ENCODE measurements around the gene DOK6.
A peak's percentile ranks its signal among the peaks of the same experiment; 100 is the strongest.

Gene DOK6

GRCh38 chr18:69538849-69539248, 138.2 kb downstream of the DOK6 start:
- no peak for DNase-seq (ENCODE audit: low read depth in 2 of 2)

- DNase-seq (ENCODE audit: low read depth in 2 of 2), result no peak
These were observed 138.7 kb downstream of the DOK6 start for GRCh38 chr18:69539404-69539803.

- DNase-seq (ENCODE audit: low read depth in 2 of 2), result no peak
These were observed 155.5 kb downstream of the DOK6 start for GRCh38 chr18:69556228-69556627.

- no peak for DNase-seq (ENCODE audit: low read depth in 2 of 2)
These were observed 156.6 kb downstream of the DOK6 start for GRCh38 chr18:69557282-69557681.

GRCh38 chr18:69558052-69558451, 157.4 kb downstream of the DOK6 start:
- DNase-seq (ENCODE audit: low read depth in 2 of 2), result no peak

- DNase-seq (ENCODE audit: low read depth in 2 of 2), result no peak
These were observed 158.9 kb downstream of the DOK6 start for GRCh38 chr18:69559604-69560003.

- DNase-seq (ENCODE audit: low read depth in 2 of 2), result no peak
These were observed 163.9 kb downstream of the DOK6 start for GRCh38 chr18:69564602-69565001.

GRCh38 chr18:69567813-69568488, 167.3 kb downstream of the DOK6 start:
- no peak for DNase-seq (ENCODE audit: low read depth in 2 of 2)

- no peak for DNase-seq (ENCODE audit: low read depth in 2 of 2)
These were observed 168.4 kb downstream of the DOK6 start for GRCh38 chr18:69569133-69569532.

GRCh38 chr18:69574401-69574800, 173.7 kb downstream of the DOK6 start:
- DNase-seq (ENCODE audit: low read depth in 2 of 2), result no peak

- DNase-seq (ENCODE audit: low read depth in 2 of 2), result no peak
These were observed 179.4 kb downstream of the DOK6 start for GRCh38 chr18:69580107-69580506.

- no peak for DNase-seq (ENCODE audit: low read depth in 2 of 2)
These were observed 183.7 kb downstream of the DOK6 start for GRCh38 chr18:69584429-69584828.

GRCh38 chr18:69585696-69586095, 185.0 kb downstream of the DOK6 start:
- DNase-seq (ENCODE audit: low read depth in 2 of 2), result no peak

- no peak for DNase-seq (ENCODE audit: low read depth in 2 of 2)
These were observed 185.8 kb downstream of the DOK6 start for GRCh38 chr18:69586537-69586936.

- DNase-seq (ENCODE audit: low read depth in 2 of 2), result no peak
These were observed 187.6 kb downstream of the DOK6 start for GRCh38 chr18:69588301-69588700.

- DNase-seq (ENCODE audit: low read depth in 2 of 2), result no peak
These were observed 189.5 kb downstream of the DOK6 start for GRCh38 chr18:69590150-69590549.

GRCh38 chr18:69596345-69596744, 195.7 kb downstream of the DOK6 start:
- no peak for DNase-seq (ENCODE audit: low read depth in 2 of 2)

- no peak for DNase-seq (ENCODE audit: low read depth in 2 of 2)
These were observed 196.9 kb downstream of the DOK6 start for GRCh38 chr18:69597561-69597960.

- DNase-seq (ENCODE audit: low read depth in 2 of 2), result no peak
These were observed 198.7 kb downstream of the DOK6 start for GRCh38 chr18:69599377-69599776.

- DNase-seq (ENCODE audit: low read depth in 2 of 2), result no peak
These were observed 211.6 kb downstream of the DOK6 start for GRCh38 chr18:69612242-69612641.

GRCh38 chr18:69616114-69616513, 215.4 kb downstream of the DOK6 start:
- no peak for DNase-seq (ENCODE audit: low read depth in 2 of 2)

GRCh38 chr18:69617408-69617807, 216.7 kb downstream of the DOK6 start:
- no peak for DNase-seq (ENCODE audit: low read depth in 2 of 2)

GRCh38 chr18:69617888-69618287, 217.2 kb downstream of the DOK6 start:
- peak; percentile 49 to 53 for DNase-seq (ENCODE audit: low read depth in 2 of 2)

GRCh38 chr18:69622184-69622583, 221.5 kb downstream of the DOK6 start:
- DNase-seq (ENCODE audit: low read depth in 2 of 2), result no peak
